Astrocyte (in vitro differentiated cells and primary cell): ENCODE data around the gene BEST1. TPM values are rescaled to one million over a fixed set of nuclear protein-coding genes. Genes with fewer than 3 reads are reported as not detected.

Experiments
- DNase-seq: peaks from one replicate; pipeline ENCODE4 v3.0.0-alpha.2; 2010; ENCODE audit warnings: low read depth
- FAIRE-seq: peaks from 2 replicates; lab custom pipeline; 2011; peaks lifted over from hg19 to GRCh38; lab: Jason Lieb, UNC
- H2AFZ ChIP-seq: 2 replicates; pipeline ENCODE4 v1.6.0; 2012; ENCODE audit warnings: low read depth, low read length, inconsistent platforms
- H3K27ac ChIP-seq: 2 replicates; pipeline ENCODE4 v1.5.1; 2011; ENCODE audit warnings: low read depth, low read length, inconsistent platforms
- H3K27me3 ChIP-seq: 2 replicates; pipeline ENCODE4 v1.6.0; 2011; ENCODE audit warnings: low read length, inconsistent platforms; ENCODE audit not compliant: insufficient read depth
- H3K36me3 ChIP-seq: 2 replicates; pipeline ENCODE4 v1.5.1; 2011; ENCODE audit warnings: low read length, inconsistent platforms; ENCODE audit not compliant: insufficient read depth
- H3K4me1 ChIP-seq: 2 replicates; pipeline ENCODE4 v1.5.1; 2011; ENCODE audit warnings: low read length, inconsistent platforms; ENCODE audit not compliant: insufficient read depth
- H3K4me2 ChIP-seq: 2 replicates; pipeline ENCODE4 v1.6.0; 2012; ENCODE audit warnings: low read length, inconsistent platforms
- H3K4me3 ChIP-seq: 2 replicates; pipeline ENCODE4 v1.5.1; 2011; ENCODE audit warnings: low read depth, mild to moderate bottlenecking, low read length, inconsistent platforms; ENCODE audit not compliant: insufficient read depth
- H3K79me2 ChIP-seq: 2 replicates; pipeline ENCODE4 v1.6.0; 2012; ENCODE audit warnings: mild to moderate bottlenecking, low read length, inconsistent platforms; ENCODE audit not compliant: insufficient read depth
- H3K9ac ChIP-seq: 2 replicates; pipeline ENCODE4 v1.6.0; 2012; ENCODE audit warnings: mild to moderate bottlenecking, low read length, inconsistent platforms
- H3K9me3 ChIP-seq: 2 replicates; pipeline ENCODE4 v1.5.1; 2012; ENCODE audit warnings: low read depth, mild to moderate bottlenecking, low read length, inconsistent platforms; ENCODE audit not compliant: insufficient read depth
- H4K20me1 ChIP-seq: 2 replicates; pipeline ENCODE4 v1.6.0; 2012; ENCODE audit warnings: low read length, inconsistent platforms; ENCODE audit not compliant: insufficient read depth
- H3K27ac Mint-ChIP-seq: one replicate; pipeline ENCODE4 v1.8.0; 2021; ENCODE audit warnings: mild to moderate bottlenecking, mixed read lengths; ENCODE audit not compliant: unreplicated experiment
- H3K27me3 Mint-ChIP-seq: one replicate; pipeline ENCODE4 v1.8.0; 2021; ENCODE audit warnings: low read depth, mixed read lengths; ENCODE audit not compliant: unreplicated experiment
- H3K36me3 Mint-ChIP-seq: one replicate; pipeline ENCODE4 v1.8.0; 2021; ENCODE audit warnings: low read depth, mixed read lengths; ENCODE audit not compliant: unreplicated experiment
- H3K4me1 Mint-ChIP-seq: one replicate; pipeline ENCODE4 v1.8.0; 2021; ENCODE audit warnings: low read depth, mixed read lengths; ENCODE audit not compliant: unreplicated experiment
- H3K4me3 Mint-ChIP-seq: one replicate; pipeline ENCODE4 v1.8.0; 2021; ENCODE audit warnings: mild to moderate bottlenecking, moderate library complexity, mixed read lengths; ENCODE audit not compliant: unreplicated experiment
- H3K9me3 Mint-ChIP-seq: one replicate; pipeline ENCODE4 v1.8.0; 2021; ENCODE audit warnings: mild to moderate bottlenecking, mixed read lengths; ENCODE audit not compliant: unreplicated experiment
- EZH2 ChIP-seq: IDR thresholded peaks from 2 replicates; pipeline ENCODE4 v1.6.1; 2012; ENCODE audit warnings: mild to moderate bottlenecking, low read length, inconsistent platforms; ENCODE audit not compliant: insufficient read depth
- total RNA-seq: library from RNA; stranded (reverse); gene quantifications from 2 replicates; pipeline ENCODE4 v1.2.1, GENCODE V29; 2021
- TF ChIP-seq, protein P1 (sequence below): IDR thresholded peaks from 2 replicates; pipeline ENCODE4 v1.5.1; 2011; ENCODE audit warnings: low read depth, mild to moderate bottlenecking, inconsistent platforms, low read length, moderate library complexity; ENCODE audit not compliant: insufficient read depth

BEST1 gene
- total RNA-seq, 1 donor from 2014 or later = 0.66 TPM

DNA sequence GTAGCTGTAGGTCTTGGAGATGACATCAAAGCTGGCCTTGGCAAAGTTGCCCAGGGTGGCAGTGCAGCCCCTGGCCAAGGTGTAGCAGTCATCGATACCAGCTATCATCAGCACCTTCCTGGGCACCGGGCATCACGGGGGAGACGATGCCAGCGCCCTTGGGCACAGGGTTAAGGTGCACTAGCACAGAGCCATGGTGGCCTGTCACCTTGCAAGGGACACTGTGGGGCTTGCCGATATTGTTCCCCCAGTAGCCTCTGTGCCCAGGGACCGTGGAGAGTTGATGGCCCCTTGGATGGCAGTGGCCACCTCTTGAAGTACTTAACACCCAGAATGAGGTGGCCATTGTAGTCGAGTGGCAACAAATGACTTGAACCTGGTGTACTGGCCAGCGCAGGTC, 61.7 kb downstream of the BEST1 start:
- Mint-ChIP-seq H3K36me3 (no peaks in the 10 kb centered on the region), H3K4me3 (no peak overlapping the region), H3K27me3 (peaks cover 2% of the 10 kb centered on the region)

DNA sequence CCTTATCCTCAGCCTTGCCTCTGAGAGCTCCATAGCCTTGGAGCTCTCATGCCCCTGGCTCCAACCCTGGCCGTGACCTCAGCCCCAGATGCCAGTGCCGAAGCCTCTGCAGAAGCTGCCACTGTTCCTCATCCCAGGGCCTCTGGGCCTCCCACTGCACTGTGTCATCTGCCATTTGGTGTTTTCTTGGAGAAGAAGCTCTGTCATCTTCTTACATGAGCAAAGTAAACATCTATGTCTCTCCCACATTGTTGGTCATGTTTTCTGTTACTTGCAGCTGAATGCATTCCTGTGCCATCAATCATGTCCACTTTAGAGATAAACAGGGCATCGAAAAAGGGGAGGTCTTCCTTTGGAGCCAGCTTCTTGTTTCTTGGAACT, 62.3 kb downstream of the BEST1 start:
- H3K79me2 ChIP-seq = no peaks in the 10 kb centered on the region
- no peaks in the 10 kb centered on the region for H4K20me1 ChIP-seq
- H3K4me2 ChIP-seq = no peak overlapping the region
- no peaks in the 10 kb centered on the region for H3K36me3 Mint-ChIP-seq
- H3K27me3 ChIP-seq = peaks cover 2% of the 10 kb centered on the region
- no peak overlapping the region for H3K27ac Mint-ChIP-seq
- no peaks in the 10 kb centered on the region for H3K9me3 ChIP-seq
- H3K36me3 ChIP-seq = no peaks in the 10 kb centered on the region
- no peaks in the 10 kb centered on the region for H3K4me1 ChIP-seq
- no peak overlapping the region for H3K27ac ChIP-seq
- no peak overlapping the region for H3K9ac ChIP-seq
- peaks cover 10% of the 10 kb centered on the region for H3K9me3 Mint-ChIP-seq
- H3K4me3 Mint-ChIP-seq = peak overlapping the region; percentile 14
- H2AFZ ChIP-seq = no peak overlapping the region
- FAIRE-seq (no peak), DNase-seq (peak; percentile 42)
- no peak for TF ChIP-seq EZH2
- TF ChIP-seq, protein P1, sequence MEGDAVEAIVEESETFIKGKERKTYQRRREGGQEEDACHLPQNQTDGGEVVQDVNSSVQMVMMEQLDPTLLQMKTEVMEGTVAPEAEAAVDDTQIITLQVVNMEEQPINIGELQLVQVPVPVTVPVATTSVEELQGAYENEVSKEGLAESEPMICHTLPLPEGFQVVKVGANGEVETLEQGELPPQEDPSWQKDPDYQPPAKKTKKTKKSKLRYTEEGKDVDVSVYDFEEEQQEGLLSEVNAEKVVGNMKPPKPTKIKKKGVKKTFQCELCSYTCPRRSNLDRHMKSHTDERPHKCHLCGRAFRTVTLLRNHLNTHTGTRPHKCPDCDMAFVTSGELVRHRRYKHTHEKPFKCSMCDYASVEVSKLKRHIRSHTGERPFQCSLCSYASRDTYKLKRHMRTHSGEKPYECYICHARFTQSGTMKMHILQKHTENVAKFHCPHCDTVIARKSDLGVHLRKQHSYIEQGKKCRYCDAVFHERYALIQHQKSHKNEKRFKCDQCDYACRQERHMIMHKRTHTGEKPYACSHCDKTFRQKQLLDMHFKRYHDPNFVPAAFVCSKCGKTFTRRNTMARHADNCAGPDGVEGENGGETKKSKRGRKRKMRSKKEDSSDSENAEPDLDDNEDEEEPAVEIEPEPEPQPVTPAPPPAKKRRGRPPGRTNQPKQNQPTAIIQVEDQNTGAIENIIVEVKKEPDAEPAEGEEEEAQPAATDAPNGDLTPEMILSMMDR = no peak
- peaks cover 7% of the 10 kb centered on the region for H3K4me1 Mint-ChIP-seq
- H3K4me3 ChIP-seq = no peak overlapping the region
- peaks cover 2% of the 10 kb centered on the region for H3K27me3 Mint-ChIP-seq

More for the DNA sequence above, 61.7 kb downstream of the BEST1 start:
- Histone ChIP-seq H3K79me2 (no peaks in the 10 kb centered on the region), H3K4me1 (no peaks in the 10 kb centered on the region), H3K9ac (no peak overlapping the region), H3K4me3 (no peak overlapping the region), H3K4me2 (no peak overlapping the region), H3K36me3 (no peaks in the 10 kb centered on the region), H2AFZ (no peak overlapping the region), H3K27me3 (peaks cover 2% of the 10 kb centered on the region), H4K20me1 (no peaks in the 10 kb centered on the region), H3K9me3 (no peaks in the 10 kb centered on the region), H3K27ac (no peak overlapping the region)
- TF ChIP-seq, protein P1 = no peak
- TF ChIP-seq EZH2 = no peak
- peaks cover 10% of the 10 kb centered on the region for H3K9me3 Mint-ChIP-seq
- no peak for FAIRE-seq
- no peak overlapping the region for H3K27ac Mint-ChIP-seq
- DNase-seq = no peak
- H3K4me1 Mint-ChIP-seq = peaks cover 2% of the 10 kb centered on the region

DNA sequence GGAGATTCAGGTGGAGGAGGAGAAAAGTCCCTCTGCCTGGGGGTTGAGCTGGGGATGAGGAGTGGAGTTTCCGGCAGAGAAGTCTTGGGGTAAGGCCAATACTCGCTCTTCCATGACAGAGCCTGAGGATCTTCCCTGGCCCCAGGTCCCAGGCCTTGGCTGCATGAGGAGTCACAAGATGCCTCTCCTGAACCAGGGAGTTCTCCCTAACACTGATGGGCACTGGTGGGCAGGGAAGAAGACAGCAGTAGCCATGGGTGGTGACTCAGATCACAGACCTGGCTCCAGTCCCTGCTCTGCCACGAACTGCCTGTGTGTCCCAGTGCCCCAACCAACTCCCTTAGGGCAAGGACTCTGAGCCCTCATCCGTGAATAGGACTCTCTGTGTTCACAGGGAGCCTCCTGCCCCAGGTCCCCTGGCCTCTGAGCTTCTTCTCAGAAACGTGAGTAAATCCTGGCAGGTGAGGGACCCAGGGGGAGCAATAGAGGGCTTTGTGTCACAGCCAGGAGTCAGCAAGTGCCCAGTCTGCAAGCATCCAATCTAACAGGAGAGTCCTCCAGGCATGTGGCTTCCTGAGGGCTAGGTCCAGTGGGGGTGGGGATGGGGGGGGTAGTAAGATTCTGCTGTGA, 62.8 kb downstream of the BEST1 start:
- no peak overlapping the region for H3K27ac Mint-ChIP-seq
- no peak overlapping the region for H3K4me2 ChIP-seq
- peaks cover 10% of the 10 kb centered on the region for H3K9me3 Mint-ChIP-seq
- peaks cover 2% of the 10 kb centered on the region for H3K27me3 ChIP-seq
- no peak overlapping the region for H3K4me3 ChIP-seq
- no peaks in the 10 kb centered on the region for H4K20me1 ChIP-seq
- H3K27me3 Mint-ChIP-seq = peaks cover 2% of the 10 kb centered on the region
- no peaks in the 10 kb centered on the region for H3K36me3 ChIP-seq
- no peak overlapping the region for H3K27ac ChIP-seq
- H3K4me3 Mint-ChIP-seq = peak overlapping the region; percentile 14
- H3K4me1 ChIP-seq = no peaks in the 10 kb centered on the region
- H3K4me1 Mint-ChIP-seq = peaks cover 7% of the 10 kb centered on the region
- FAIRE-seq (no peak), DNase-seq (no peak)
- no peaks in the 10 kb centered on the region for H3K79me2 ChIP-seq
- no peak for TF ChIP-seq EZH2
- TF ChIP-seq, protein P1 = no peak
- no peaks in the 10 kb centered on the region for H3K9me3 ChIP-seq
- H3K36me3 Mint-ChIP-seq = no peaks in the 10 kb centered on the region
- no peak overlapping the region for H2AFZ ChIP-seq
- H3K9ac ChIP-seq = no peak overlapping the region
